ENCODE data around the gene C1S.

C1S gene

DNA sequence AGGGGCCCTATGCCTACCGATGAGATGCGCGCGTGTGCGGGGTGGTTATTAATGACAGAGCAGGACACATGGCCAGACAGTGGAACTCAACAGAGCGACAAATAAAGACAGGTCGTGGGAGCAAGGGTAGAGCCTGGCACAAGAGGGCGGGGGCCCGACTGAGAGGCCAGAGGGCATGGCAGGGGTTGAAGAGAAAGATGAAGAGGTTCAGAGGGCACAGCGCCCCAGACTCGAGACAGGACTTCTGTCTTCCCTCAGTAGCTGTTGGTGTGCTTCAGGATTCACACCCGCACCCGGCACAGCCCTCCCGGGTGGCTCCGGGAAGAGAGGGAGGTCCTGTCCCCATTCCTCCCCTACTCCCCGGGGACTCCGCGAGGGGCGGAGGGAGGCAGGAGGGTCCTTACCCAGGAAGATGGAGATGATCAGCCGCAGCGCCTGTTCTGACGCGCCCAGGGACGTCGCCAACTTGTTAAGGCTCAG lies 42.6 kb upstream of the C1S start (continued):
- TF ChIP-seq ZNF175 (tag by site-specific recombination; IDR thresholded peaks at IDR 0.05) = no peak
- no peak for TF ChIP-seq EGR2 (tag by site-specific recombination; IDR thresholded peaks at IDR 0.05; ENCODE audit: low read depth)
- TF ChIP-seq ZNF211 (tag by site-specific recombination; IDR thresholded peaks at IDR 0.05; ENCODE audit: low read depth) = no peak
- TF ChIP-seq, protein P1, sequence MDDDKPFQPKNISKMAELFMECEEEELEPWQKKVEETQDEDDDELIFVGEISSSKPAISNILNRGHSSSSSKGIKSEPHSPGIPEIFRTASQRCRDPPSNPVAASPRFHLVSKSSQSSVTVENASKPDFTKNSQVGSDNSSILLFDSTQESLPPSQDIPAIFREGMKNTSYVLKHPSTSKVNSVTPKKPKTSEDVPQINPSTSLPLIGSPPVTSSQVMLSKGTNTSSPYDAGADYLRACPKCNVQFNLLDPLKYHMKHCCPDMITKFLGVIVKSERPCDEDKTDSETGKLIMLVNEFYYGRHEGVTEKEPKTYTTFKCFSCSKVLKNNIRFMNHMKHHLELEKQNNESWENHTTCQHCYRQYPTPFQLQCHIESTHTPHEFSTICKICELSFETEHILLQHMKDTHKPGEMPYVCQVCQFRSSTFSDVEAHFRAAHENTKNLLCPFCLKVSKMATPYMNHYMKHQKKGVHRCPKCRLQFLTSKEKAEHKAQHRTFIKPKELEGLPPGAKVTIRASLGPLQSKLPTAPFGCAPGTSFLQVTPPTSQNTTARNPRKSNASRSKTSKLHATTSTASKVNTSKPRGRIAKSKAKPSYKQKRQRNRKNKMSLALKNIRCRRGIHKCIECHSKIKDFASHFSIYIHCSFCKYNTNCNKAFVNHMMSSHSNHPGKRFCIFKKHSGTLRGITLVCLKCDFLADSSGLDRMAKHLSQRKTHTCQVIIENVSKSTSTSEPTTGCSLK (tag by site-specific recombination; IDR thresholded peaks at IDR 0.05) = no peak
- no peak for TF ChIP-seq HOXC10 (CRISPR knock-in tag; IDR thresholded peaks at IDR 0.05)
- no peak for TF ChIP-seq ZNF19 (tag by site-specific recombination; IDR thresholded peaks at IDR 0.05; ENCODE audit: low read depth)
- no peak for TF ChIP-seq KLF9 (tag by site-specific recombination; IDR thresholded peaks at IDR 0.05; ENCODE audit: low read depth)

DNA sequence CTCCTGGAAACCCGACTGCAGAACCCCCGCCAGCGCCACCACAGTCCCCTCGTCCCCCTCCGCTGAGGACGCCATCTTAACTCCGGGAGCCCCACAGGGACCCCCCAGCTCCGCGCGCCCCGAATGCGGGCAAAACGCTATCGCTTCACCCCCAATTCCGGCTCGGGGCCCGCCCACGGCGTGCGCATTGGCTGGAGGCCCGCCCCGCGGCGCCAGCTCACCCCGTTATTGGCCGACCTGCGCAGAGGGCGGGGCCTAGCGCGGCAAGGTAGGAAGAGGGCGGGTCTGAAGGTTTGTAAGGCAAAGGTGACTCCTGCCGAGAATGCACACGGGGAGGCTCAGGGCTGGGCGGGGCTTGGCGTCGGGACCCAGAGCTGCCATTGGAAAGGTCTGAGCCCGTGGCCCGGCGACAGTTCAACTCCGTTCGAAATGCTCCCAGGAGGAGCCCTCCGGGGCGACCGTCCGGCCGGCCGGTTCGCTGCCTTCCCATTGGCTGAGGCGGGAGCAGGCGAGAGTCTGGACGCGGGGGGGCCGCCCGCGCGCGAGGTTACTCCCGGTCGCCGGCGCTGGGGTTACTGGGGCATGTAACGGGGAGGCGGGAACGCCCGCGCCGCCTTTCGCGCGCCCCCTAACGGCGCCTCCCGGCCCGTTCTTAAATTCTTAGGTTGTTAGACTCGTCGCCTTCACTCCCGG lies 42.0 kb upstream of the C1S start, which contains the start of gene LPCAT3:
LPCAT3 (minus strand) TSS at position 127 of the 693 bp plus-strand sequence; CDS start at position 75, 52 bp downstream.
- CTCF ChIA-PET = interaction anchor here (0.5 to 1.5 kb wide), 15 partner anchors 8 to 1204 kb away, joined by 3 to 5 read pairs (median 3); no protein-coding TSS in a partner anchor
- H3K4me3 ChIP-seq (ENCODE audit: low read depth, low read length) = peak within 1 kb of the TSS; percentile 89
- peak within 1 kb of the TSS; percentile 90 for H3K27ac ChIP-seq (ENCODE audit: extremely low read depth, low read depth, low read length)
- POLR2A ChIA-PET = interaction anchor here (0.7 to 1.6 kb wide), 9 partner anchors 9 to 90 kb away, joined by 3 to 13 read pairs (median 3); partner anchors contain the start of genes C12orf57, C1RL and RNU7-1
- no peaks in the 10 kb centered on the region for H3K9me3 ChIP-seq (ENCODE audit: control insufficient read depth, insufficient read depth, low read depth, low read length)
- H3K4me1 ChIP-seq (ENCODE audit: control insufficient read depth, insufficient read depth, low read length) = peaks cover 25% of the 10 kb centered on the region
- peaks cover 3 to 4% of the 10 kb centered on the region in 2 experiments; a peak in 2 of 3 replicates for H3K36me3 ChIP-seq (ENCODE audit: control insufficient read depth in 2 of 2, insufficient read depth in 1 of 2, low read length in 2 of 2)
- no peak for TF ChIP-seq HOXA7 (CRISPR knock-in tag; IDR thresholded peaks at IDR 0.05; ENCODE audit: borderline replicate concordance)
- TF ChIP-seq RBAK (tag by site-specific recombination; IDR thresholded peaks at IDR 0.05) = no peak
- TF ChIP-seq ZNF843 (tag by site-specific recombination; IDR thresholded peaks at IDR 0.05) = peak; percentile 26; the same call in 1 of the 2 replicates
- TF ChIP-seq, protein P2, sequence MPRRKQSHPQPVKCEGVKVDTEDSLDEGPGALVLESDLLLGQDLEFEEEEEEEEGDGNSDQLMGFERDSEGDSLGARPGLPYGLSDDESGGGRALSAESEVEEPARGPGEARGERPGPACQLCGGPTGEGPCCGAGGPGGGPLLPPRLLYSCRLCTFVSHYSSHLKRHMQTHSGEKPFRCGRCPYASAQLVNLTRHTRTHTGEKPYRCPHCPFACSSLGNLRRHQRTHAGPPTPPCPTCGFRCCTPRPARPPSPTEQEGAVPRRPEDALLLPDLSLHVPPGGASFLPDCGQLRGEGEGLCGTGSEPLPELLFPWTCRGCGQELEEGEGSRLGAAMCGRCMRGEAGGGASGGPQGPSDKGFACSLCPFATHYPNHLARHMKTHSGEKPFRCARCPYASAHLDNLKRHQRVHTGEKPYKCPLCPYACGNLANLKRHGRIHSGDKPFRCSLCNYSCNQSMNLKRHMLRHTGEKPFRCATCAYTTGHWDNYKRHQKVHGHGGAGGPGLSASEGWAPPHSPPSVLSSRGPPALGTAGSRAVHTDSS (tag by site-specific recombination; IDR thresholded peaks at IDR 0.05) = no peak
- no peak for TF ChIP-seq ZNF785 (tag by site-specific recombination; IDR thresholded peaks at IDR 0.05)
- TF ChIP-seq ZNF596 (tag by site-specific recombination; IDR thresholded peaks at IDR 0.05) = peak; percentile 31; the same call in 1 of the 2 replicates
- TF ChIP-seq ZNF621 (tag by site-specific recombination; IDR thresholded peaks at IDR 0.05) = no peak
- TF ChIP-seq, protein P3, sequence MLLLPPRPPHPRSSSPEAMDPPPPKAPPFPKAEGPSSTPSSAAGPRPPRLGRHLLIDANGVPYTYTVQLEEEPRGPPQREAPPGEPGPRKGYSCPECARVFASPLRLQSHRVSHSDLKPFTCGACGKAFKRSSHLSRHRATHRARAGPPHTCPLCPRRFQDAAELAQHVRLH (tag by site-specific recombination; IDR thresholded peaks at IDR 0.05) = 0 out of 2 replicates have a peak, but pooled peaks have one; percentile 22
- no peak for TF ChIP-seq ZNF146 (tag by site-specific recombination; IDR thresholded peaks at IDR 0.05)
- TF ChIP-seq ZNF184 (tag by site-specific recombination; IDR thresholded peaks at IDR 0.05) = 0 out of 2 replicates have a peak, but pooled peaks have one; percentile 71
- TF ChIP-seq ZBTB20 (tag by site-specific recombination; IDR thresholded peaks at IDR 0.05) = 0 out of 2 replicates have a peak, but pooled peaks have one; percentile 55
- no peak for TF ChIP-seq ZNF133 (tag by site-specific recombination; IDR thresholded peaks at IDR 0.05)
- TF ChIP-seq ZNF48 (tag by site-specific recombination; IDR thresholded peaks at IDR 0.05) = no peak
- no peak for TF ChIP-seq ZNF791 (tag by site-specific recombination; IDR thresholded peaks at IDR 0.05)
- no peak for TF ChIP-seq SCRT2 (tag by site-specific recombination; IDR thresholded peaks at IDR 0.05)
- no peak for TF ChIP-seq ZNF585B (tag by site-specific recombination; IDR thresholded peaks at IDR 0.05)
- no peak for TF ChIP-seq ZNF677 (tag by site-specific recombination; IDR thresholded peaks at IDR 0.05)
- TF ChIP-seq BCL11B (tag by site-specific recombination; IDR thresholded peaks at IDR 0.05; ENCODE audit: low read depth) = peak; percentile 88
- TF ChIP-seq, protein P4, sequence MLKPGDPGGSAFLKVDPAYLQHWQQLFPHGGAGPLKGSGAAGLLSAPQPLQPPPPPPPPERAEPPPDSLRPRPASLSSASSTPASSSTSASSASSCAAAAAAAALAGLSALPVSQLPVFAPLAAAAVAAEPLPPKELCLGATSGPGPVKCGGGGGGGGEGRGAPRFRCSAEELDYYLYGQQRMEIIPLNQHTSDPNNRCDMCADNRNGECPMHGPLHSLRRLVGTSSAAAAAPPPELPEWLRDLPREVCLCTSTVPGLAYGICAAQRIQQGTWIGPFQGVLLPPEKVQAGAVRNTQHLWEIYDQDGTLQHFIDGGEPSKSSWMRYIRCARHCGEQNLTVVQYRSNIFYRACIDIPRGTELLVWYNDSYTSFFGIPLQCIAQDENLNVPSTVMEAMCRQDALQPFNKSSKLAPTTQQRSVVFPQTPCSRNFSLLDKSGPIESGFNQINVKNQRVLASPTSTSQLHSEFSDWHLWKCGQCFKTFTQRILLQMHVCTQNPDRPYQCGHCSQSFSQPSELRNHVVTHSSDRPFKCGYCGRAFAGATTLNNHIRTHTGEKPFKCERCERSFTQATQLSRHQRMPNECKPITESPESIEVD (tag by site-specific recombination; IDR thresholded peaks at IDR 0.05) = no peak
- TF ChIP-seq, protein P5, sequence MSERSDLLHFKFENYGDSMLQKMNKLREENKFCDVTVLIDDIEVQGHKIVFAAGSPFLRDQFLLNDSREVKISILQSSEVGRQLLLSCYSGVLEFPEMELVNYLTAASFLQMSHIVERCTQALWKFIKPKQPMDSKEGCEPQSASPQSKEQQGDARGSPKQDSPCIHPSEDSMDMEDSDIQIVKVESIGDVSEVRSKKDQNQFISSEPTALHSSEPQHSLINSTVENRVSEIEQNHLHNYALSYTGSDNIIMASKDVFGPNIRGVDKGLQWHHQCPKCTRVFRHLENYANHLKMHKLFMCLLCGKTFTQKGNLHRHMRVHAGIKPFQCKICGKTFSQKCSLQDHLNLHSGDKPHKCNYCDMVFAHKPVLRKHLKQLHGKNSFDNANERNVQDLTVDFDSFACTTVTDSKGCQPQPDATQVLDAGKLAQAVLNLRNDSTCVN (tag by site-specific recombination; optimal IDR thresholded peaks at IDR 0.05) = peak; percentile 91
- 0 out of 2 replicates have a peak, but pooled peaks have one; percentile 26 for TF ChIP-seq ZNF423 (tag by site-specific recombination; IDR thresholded peaks at IDR 0.05)
- peak; percentile 95 for TF ChIP-seq SP2 (tag by site-specific recombination; IDR thresholded peaks at IDR 0.05)
- TF ChIP-seq ZNF121 (tag by site-specific recombination; IDR thresholded peaks at IDR 0.05) = no peak
- TF ChIP-seq ZNF433 (tag by site-specific recombination; IDR thresholded peaks at IDR 0.05; ENCODE audit: low read depth) = no peak

All from HEK293 (cell line).